Urothelium cell line (cell line): ENCODE results near the gene MRPL19.

Source experiments
- DNase-seq: peaks from one replicate; pipeline ENCODE4 v3.0.0; 2011; ENCODE audit warnings: low spot score, mixed read lengths
- FAIRE-seq: peaks from 2 replicates; lab custom pipeline; 2011; peaks lifted over from hg19 to GRCh38; lab: Jason Lieb, UNC

Gene MRPL19

DNA sequence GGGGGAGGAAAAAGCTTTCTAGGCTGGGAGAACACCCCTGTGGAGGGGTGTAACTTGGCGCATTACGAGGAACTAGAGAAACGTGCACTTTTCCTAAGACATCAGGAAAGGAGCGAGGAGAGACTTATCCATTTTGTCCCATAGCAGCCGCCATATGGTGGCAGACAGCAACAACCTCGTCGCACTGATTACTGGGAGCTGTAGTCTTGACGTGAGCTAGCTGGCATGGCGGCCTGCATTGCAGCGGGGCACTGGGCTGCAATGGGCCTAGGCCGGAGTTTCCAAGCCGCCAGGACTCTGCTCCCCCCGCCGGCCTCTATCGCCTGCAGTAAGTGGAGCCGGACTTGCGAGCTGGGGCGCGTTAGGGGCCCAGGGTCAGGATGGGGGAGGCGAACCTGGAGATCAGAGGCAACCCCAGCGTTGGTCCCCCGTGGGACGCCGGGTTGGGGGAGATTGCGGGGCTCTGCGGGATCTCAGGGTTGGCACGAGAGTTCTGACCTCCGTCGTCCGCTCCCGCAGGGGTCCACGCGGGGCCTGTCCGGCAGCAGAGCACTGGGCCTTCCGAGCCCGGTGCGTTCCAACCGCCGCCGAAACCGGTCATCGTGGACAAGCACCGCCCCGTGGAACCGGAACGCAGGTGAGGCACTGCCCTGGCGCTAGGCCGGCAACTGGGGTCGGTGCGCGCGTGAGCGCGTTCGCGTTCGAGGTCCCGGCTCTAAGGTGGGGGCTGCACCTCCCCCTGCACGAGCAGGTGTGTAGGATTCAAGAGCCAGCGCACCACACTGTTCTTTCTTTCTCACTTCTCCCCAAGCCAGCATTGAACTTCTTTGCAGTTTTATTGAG lies at the start of gene MRPL19:
TSS of gene MRPL19 (plus strand) at position 201 of the 843 bp plus-strand sequence. CDS start at position 226, 25 bp downstream.
- DNase-seq (peak; percentile 96), FAIRE-seq (peak; percentile 95)

DNA sequence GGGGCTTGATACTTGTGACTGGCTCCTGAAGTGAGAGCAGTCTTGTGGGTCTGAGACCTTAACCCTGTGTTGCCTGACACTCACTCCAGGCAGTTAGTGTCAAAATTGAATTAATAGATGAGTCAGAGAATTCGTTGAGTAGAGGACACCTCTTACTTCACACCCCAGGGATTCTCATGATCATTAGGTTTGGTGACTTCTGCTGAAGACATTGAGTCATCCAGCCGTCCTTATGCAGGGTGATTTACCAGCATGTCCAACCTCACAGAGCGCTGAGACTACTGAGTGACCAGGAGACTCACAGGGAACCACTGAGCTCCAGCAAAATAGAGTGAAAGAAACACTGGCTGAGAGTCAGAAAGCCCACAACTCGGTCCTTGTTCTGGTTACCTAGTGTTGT lies 49.8 kb upstream of the MRPL19 start:
- DNase-seq (no peak), FAIRE-seq (peak; percentile 71)

DNA sequence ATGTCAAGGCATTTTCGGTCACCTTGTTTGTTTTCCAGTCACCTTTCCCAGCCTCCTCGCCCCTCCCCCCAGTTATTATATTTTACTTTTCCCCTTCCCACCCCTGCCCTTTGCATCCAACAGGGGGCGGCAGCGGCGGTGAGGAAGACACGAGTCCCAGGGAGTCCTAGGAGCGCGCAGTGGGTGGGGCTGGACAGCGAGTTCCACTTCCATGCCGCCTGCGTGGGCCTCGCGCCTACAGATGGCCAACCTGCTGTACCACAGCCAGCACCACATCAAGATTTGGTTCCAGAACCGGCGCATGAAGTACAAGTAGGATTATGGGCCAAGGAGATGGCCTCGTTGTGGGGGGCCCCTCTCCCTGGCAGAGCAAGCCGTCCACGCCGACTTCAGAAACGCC lies 48.6 kb upstream of the MRPL19 start:
- DNase-seq (no peak), FAIRE-seq (no peak)

DNA sequence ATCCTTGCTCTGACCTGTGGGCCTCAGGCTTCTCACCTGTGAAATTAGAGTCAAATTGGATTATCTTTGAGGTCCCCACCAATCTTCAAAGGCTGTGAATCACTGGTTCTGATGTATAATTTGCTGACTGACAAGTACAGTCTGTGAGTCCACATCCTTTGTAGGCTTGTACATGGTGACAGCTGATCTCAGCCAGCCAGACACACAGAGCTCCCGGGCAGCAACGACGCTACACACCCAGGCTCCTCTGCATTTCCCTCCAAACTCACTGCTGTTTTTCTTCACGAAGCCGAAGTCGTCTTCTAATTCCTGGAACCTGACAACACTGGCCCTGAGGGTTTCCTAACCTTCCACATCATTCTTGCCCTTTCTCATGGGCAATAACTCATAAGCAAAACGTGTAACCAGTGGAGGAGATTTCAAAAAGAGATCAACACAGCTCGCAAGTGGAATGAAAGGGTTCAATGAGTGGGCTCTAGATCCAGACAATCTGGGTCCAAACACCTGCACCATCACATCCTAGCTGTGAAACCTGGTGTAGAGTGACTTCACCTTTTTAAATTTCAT lies 47.9 kb upstream of the MRPL19 start:
- FAIRE-seq = no peak
- no peak for DNase-seq

DNA sequence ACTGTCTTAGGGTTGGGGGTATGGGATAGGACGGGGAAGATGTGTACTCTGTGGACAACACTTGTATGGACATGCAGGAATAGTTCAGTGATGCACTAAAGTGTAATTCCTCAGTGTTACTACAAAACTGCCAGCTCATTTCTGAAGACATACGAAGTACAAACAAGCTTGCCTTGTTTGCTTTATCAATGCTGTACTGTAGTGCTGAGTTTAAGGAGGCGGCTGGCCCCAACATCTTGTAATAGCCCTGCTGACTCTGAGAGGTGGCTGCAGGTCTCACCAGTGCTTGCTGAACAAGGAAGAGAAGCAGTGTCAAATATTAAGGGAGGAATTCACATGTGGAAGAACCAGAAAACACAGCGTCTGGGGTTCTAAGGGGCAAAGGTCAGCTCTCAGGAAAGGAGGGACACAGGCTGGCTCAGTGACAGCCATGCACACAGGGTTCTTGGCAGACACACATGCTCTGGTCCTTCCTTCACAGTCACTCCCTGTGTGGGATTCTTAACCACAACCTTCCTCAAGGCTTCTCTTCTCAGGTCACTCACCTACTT lies 46.0 kb upstream of the MRPL19 start:
- FAIRE-seq = no peak
- no peak for DNase-seq

DNA sequence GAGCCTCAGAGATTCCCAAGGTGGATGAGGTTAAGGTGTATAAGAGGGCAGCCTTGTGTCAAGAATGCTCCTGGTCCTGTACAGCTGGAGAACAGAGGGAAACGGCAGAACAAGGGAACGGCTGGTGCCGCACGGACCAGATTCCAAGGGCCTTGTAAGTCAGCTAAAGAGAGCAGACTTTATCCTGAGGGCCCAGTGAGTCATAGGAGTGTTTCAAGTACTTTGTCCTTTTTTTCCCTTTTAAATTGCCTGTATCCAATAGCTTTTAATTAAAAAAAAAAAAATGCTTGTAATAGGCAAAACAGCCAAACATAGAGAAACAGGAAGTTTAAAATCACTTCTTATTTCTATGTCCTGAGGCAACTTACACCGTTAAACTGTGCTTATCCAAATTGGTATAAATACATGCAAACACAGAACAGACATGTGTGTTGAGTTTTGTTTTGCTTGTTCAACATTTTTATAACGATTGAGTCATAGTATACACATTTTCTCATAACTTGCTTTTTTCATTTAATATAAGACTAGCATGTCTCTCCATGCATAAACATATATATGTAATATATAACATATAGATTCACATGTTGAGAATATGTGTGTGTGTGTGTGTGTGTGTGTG lies 43.8 kb upstream of the MRPL19 start:
- FAIRE-seq (no peak), DNase-seq (peak; percentile 71)

DNA sequence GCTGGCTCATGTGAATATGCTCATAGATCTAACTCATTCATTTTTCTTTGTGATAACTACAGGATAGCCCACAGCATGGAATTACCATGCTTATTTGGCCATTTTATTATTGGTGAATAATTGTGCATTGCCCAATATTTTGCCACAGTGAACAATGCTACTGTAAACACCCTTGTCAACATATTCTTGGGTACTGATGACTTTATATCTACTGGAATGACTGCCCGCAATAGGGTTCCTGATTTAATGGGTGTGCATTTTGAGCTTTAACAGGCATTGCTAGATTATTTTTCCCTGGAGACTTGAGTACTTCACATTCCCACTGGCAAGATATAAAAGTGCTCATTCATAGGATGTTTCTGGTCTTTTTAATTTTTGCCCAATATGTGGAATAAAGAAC lies 43.1 kb upstream of the MRPL19 start:
- no peak for FAIRE-seq
- no peak for DNase-seq

DNA sequence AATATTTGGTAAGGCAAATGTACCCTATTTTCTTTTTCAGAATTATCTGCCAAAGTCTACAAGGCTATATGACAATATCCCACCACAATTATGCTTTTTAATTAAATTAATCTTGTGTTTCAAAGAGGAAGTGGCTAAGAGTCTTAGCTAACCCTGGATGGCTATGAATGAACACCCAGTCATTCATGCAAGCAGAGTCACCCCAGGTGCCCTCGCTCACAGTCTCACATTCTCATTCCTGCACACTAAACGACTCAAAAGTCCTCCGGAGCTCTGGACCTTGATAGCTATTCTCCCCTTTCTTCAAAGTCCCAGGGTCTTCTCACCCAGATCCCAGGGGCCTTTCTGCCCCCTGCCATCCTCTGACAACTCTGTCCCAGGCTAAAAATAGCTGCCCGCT lies 42.1 kb upstream of the MRPL19 start:
- FAIRE-seq (no peak), DNase-seq (no peak)

DNA sequence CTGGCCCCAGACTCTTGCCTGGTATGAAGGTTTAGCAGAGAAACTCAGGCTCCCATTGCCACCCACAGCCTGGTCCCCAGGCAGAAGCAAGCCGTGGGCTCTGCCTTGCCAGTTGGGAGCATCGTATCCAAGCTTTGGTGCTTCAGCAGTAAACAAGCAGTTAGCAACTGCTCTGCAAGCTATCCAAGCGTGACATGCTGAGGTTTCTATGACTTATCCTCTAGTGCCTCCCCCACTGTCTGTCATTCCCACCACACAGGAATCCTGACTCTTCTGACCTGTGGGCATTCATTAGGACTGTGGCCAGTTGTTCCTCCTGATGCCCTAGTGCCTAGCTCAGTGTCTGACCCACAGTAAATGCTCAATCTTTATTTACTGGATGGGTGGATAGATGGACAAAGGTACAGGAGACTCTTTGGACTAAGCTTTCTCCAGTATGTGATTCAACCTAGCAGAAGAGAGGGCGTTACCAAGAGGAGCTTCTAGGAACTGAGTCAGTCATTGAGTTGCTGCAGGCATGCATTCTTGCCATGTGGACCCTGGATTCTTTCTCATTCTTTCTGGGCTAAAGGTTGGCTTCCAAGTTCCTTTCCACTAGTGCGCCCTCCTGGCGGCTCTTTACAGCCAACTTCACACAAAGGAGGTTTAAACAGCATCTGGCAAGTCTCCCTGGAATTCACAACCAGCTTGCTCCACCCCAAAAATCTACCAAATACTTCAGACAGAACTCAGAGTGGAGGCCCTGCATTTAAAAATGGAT lies 40.6 kb upstream of the MRPL19 start:
- FAIRE-seq = peak; percentile 37
- DNase-seq = peak; percentile 82

DNA sequence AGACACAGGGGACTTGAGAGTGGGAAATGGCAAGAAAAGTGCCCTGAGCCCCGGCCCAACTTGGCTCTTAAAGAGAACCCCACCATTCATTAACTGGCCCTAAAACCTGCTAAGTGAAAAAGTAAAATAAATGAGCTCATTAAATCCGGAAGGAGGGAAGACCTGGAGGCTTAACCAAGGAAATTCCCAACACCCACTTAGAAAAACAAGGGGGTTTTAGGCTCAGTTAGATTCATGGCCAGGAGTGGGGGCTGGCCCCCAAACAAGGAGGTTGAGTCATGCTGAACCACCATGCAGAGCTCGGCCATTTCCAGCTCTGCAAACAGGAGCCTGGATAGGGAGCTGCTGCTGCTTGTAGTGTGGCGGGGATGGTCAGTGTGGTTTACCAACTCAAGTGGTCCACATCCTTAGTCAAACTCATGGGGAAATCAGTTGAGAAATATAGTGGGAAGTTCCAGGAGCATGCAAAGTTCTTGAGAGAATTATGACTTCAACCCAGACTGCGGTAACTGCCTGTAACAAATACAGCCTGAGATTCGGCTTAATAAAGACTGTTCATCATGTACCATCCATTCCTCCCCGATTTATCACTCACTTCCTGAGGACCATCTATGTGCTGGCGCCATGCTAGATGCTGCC lies 39.7 kb upstream of the MRPL19 start:
- DNase-seq (no peak), FAIRE-seq (no peak)

DNA sequence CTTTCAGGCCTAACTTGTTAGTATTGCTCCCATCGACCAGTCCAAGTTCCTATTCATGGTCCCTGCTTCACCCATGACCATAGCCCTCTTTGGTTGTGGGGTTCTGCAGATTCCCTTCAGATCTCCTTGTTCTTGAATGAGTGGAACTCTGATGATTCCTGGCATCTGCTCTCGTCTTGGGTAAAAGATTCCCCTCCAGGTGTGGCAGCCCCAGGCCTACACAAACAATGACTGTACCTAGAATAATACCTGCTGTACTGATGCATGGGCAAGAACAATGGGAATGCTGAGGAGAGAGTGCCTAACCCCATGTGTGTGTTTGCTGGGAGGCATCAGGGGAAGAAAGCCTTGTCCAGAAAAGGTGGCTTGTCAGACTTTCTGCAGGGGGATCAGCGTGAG lies 39.2 kb upstream of the MRPL19 start:
- no peak for DNase-seq
- FAIRE-seq = peak; percentile 53

DNA sequence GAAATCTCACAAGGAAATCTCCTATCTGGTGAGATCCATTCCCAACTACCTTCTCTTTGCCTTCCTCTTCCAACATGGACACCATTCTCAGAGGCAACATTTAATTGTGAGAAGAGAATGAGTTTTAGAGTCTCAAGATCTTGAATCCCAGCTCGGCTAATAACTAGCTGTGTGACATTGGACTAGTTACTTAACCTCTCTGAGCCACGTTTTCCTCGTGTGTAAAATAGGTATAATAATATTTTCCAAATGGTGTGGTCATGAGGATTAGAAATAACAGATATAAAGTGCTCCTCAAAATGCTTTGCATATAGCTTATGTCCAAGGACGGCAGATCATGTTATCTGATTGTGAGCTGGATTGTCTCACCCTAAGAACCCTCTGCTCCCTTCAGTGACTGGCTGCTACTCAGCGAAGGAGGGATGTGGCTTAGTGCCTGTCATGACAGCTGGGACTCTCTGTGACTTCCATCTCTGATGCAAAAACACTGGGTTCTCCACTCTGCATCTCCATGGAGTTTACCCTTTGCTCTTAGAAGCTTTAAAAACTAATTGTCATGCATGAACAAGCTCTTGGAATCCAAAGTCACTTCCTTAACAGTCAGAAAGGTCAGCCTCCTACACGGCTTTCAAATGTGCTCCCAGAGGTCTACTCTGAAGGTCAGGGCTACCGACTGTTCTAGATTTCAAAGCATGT lies 38.4 kb upstream of the MRPL19 start:
- DNase-seq = no peak
- FAIRE-seq = peak; percentile 23

DNA sequence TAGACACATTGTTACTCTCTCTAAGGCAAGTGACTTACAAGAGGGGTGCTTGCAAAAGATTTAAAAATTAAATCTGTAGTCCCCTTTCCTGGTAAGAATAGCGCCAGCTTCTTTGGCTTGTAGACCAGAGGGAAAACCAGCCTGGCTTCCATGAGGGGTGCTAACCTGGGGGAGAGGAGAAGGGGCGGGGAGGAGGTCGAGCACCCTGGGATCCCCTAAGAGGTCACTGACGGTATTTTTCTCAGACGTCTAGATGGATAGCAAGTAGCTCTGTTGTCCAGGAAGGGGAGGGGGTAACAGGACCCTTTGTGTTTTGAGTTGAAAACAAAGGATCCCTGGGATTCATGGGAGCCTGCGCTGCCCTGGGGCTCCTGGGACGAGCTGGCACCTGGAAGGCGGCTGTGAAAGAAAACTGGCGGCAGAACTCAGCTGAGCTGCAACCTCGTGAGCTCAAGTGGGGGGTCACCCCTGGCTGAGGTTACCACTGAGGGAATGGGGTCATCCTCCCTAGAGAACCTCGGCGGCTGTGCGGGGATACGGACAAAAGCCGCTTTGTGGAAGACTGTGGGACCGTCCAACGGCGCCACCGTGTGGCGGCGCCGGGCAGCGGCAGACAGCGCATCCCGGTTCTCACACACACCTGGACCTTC lies 37.8 kb upstream of the MRPL19 start:
- DNase-seq = peak; percentile 87

DNA sequence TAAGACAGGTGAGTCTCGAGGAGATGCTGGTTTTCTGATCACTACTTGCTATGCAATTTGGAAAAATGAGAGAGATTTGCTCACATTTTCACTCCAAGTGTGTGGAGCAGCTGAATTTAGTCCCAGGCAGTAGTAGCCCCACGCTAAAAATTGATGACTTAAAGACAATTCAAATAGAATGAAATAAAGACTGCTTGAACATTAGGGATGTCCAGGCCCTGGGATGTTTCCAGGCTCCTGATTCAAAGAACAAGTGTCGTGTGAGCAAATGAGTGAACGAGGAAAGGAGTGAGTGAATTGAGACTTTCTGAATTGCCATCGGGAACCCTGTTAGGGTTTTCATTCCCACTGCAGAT lies 37.3 kb upstream of the MRPL19 start:
- no peak for DNase-seq
- no peak for FAIRE-seq

More for the DNA sequence above, 37.8 kb upstream of the MRPL19 start:
- FAIRE-seq = peak; percentile 91

DNA sequence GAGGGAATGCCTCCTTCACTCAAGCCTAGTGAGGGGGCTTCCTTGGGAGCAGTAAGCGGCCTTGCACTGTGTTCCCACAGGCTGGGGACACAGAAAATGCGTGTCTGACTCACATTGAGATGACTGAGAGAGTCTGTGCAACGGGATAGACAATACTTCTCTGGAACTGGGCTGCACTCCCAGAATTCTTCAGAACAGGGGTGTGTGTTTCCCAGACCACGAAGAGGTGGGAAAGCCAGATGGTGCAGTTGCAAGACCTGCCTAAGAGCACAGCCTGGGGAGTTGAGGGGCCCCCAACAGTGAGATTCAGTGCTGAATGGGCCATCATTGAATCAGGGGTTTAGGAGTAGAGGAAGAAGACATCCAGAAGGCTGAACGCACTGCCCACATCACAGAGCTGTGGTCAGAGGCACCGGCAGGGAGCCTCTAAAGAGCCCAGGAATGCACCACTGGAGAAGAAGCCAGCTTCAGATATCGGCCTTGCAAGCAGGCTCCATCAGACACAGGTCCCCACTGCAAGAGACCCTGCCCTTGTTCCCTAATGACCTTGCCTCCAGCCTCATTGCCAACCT lies 36.6 kb upstream of the MRPL19 start:
- FAIRE-seq (no peak), DNase-seq (no peak)

DNA sequence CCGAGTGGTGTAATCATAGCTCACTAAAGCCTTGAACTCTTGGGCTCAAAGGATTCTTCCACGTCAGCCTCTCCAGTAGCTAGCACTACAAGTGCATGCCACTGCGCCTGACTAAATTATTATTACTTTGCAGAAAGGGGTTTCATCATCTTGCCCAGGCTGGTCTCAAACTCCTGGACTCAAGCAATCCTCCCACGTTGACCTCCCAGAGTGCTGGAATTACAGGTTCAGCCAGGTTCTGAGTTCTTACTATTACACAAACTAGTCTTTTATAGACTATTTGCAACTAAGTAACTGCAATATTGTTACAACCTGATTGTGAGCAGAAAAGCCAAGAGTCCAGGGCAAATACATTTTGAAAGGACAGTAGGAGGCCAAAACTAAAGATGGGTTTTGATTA lies 35.9 kb upstream of the MRPL19 start:
- FAIRE-seq (no peak), DNase-seq (no peak)

DNA sequence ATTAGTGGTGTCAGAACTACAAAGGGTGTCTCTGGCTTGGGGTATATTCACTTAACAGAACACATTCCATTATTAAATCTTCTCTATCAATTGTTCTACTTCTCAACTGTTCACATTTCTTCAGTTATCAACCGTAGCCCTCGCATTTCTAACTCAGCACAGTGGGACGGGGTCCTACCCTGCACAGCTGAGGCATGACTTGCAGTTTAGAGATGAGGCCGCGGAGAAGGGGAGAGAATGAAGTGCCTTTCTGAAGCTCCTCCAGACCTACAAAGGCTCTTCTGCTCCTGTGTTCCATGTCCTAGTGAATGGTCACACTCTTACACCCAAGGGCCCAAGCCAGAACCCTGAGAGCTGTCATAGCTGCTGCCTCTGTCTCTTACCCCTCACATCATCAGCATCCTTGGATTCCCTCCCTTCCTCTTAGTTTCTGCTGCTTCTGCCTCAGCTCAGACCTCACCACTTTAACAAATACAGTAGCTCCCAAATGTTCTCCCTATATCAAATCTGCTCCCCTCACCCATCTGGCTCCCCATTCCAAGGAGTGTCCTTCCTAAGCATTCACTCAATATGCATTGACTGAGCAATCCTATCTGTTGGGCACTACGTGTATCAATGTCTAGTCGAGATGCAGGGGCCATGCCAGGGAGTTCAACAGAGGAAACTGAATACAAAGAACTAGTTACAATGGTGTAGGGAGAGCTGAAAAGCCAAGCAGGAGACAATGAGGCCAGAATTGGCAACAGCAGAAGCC lies 34.3 kb upstream of the MRPL19 start:
- DNase-seq (no peak), FAIRE-seq (no peak)

DNA sequence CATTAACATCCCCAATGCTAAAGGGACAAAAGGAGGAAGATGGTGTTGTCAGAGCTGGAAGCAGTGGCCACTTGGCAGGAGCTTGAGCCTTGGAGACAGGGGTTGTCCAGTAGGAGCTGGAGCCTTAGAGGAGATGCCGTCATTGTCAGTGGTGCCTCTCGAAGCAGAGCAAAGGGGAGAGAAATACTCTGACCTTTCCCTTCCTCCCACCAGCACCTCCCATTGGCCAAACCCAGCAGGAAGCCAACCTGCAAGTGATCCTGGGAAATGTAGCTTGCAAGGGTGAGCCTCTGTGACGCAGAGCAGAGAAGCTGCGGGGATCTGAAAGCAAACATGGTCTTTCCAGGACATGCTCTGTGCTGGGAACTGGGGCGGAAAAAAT lies 33.7 kb upstream of the MRPL19 start:
- no peak for DNase-seq
- FAIRE-seq = no peak
